NB4 (cell line): ENCODE measurements around the gene C3.

Experiments
- TF ChIP-seq, protein P1 (sequence below): IDR thresholded peaks from one replicate; pipeline ENCODE4 v1.5.1; 2012; ENCODE audit warnings: low read depth, low read length
- TF ChIP-seq, protein P2 (sequence below): IDR thresholded peaks from 2 replicates; pipeline ENCODE4 v1.6.1; 2011; ENCODE audit warnings: low read depth, low read length

DNA sequence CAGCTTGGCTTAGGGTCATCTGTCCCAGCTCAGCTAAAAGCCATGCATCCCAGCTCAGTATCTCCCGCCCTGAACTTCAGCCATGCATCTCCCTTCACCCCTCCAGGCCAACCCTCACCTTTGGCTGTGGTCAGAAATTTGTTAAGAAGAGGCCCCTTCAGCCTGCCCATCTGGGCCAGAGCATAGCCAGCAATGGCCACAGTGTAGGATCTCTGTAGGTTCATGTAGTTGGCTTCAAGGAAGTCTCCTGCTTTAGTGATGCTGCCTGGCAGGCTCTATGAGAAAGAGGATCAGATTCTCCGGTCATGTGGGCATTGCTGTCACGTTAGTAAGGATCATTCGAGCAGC lies 33.8 kb downstream of the C3 start:
- TF ChIP-seq, protein P1, sequence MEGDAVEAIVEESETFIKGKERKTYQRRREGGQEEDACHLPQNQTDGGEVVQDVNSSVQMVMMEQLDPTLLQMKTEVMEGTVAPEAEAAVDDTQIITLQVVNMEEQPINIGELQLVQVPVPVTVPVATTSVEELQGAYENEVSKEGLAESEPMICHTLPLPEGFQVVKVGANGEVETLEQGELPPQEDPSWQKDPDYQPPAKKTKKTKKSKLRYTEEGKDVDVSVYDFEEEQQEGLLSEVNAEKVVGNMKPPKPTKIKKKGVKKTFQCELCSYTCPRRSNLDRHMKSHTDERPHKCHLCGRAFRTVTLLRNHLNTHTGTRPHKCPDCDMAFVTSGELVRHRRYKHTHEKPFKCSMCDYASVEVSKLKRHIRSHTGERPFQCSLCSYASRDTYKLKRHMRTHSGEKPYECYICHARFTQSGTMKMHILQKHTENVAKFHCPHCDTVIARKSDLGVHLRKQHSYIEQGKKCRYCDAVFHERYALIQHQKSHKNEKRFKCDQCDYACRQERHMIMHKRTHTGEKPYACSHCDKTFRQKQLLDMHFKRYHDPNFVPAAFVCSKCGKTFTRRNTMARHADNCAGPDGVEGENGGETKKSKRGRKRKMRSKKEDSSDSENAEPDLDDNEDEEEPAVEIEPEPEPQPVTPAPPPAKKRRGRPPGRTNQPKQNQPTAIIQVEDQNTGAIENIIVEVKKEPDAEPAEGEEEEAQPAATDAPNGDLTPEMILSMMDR = no peak
- TF ChIP-seq, protein P2, sequence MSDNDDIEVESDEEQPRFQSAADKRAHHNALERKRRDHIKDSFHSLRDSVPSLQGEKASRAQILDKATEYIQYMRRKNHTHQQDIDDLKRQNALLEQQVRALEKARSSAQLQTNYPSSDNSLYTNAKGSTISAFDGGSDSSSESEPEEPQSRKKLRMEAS = no peak
